Lower lobe of right lung (tissue), 2 donors: ENCODE measurements around the gene MAP3K13. TPM values are rescaled to one million over a fixed set of nuclear protein-coding genes. Genes with fewer than 3 reads are reported as not detected.
A peak's percentile ranks its signal among the peaks of the same experiment; 100 is the strongest.

ENCODE experiments used
- ATAC-seq, 2 donors: fragments of 200-7000 bp; cut with Tn5 transposase; one replicate each; pipeline ENCODE4 v1.9.1; 2020 to 2022; ENCODE audit warnings: mild to moderate bottlenecking in 2 of 2, moderate library complexity in 2 of 2
- DNase-seq: peaks from one replicate; pipeline ENCODE4 v3.0.0-alpha.2; 2020
- H3K27ac ChIP-seq: fragments of 200-600 bp; one replicate; pipeline ENCODE4 v1.8.0; 2022
- H3K27me3 ChIP-seq: fragments of 200-600 bp; one replicate; pipeline ENCODE4 v1.8.0; 2022; ENCODE audit warnings: low read depth
- H3K36me3 ChIP-seq: fragments of 200-600 bp; one replicate; pipeline ENCODE4 v1.8.0; 2022; ENCODE audit warnings: mild to moderate bottlenecking
- H3K4me1 ChIP-seq: fragments of 200-600 bp; one replicate; pipeline ENCODE4 v1.8.0; 2022
- H3K4me3 ChIP-seq: fragments of 200-600 bp; one replicate; pipeline ENCODE4 v1.8.0; 2022; ENCODE audit warnings: mild to moderate bottlenecking
- H3K9me3 ChIP-seq: fragments of 200-600 bp; one replicate; pipeline ENCODE4 v1.8.0; 2022
- CTCF ChIP-seq: fragments of 200-600 bp; IDR thresholded peaks from one replicate; pipeline ENCODE4 v1.8.0; 2022; ENCODE audit warnings: antibody characterized with exemption, mild to moderate bottlenecking
- intact Hi-C: fragments of 100-400 bp; cut with DNase I; formaldehyde crosslinking; loops from one replicate; pipeline ENCODE4 v1.11.0; 2022
- long read RNA-seq: library from polyadenylated mRNA; unstranded; transcript quantifications from one replicate; pipeline ENCODE4 v2.0.0, GENCODE V29; 2021
- total RNA-seq: library from RNA; stranded (reverse); fragmentation: NEBNext Ultra II Directional; extraction: Animal tissue kit (Norgen Biotek cat#: 25700); gene quantifications from one replicate; pipeline ENCODE4 v1.2.1, GENCODE V29; 2021
- donor health status: DM: no; HTN: yes; CAD: no; lungs with severe emphysema.

MAP3K13 gene
- 35.4 TPM for total RNA-seq
- long read RNA-seq, full-length matches to known transcripts: 35 of 46 reads
- long read RNA-seq, partial matches to known transcripts: 4 of 46 reads
- long read RNA-seq, other reads (novel, unspliced or antisense): 7 of 46 reads

GRCh38 chr3:185362850-185363661 lies at the start of gene MAP3K13:
Gene MAP3K13, plus strand, starts transcription at chr3:185363136. Its CDS starts 65,446 bp downstream, at chr3:185428582.
- DNase-seq (peak; percentile 87), ATAC-seq (peak; percentile 97 to 98)
- no peaks in the 10 kb centered on the region for H3K36me3 ChIP-seq
- no peaks in the 10 kb centered on the region for H3K9me3 ChIP-seq
- intact Hi-C loops: no loop called here
- H3K4me3 ChIP-seq: peak within 1 kb of the TSS; percentile 62
- H3K4me1 ChIP-seq: peaks cover 12% of the 10 kb centered on the region
- peak within 1 kb of the TSS; percentile 78 for H3K27ac ChIP-seq
- H3K27me3 ChIP-seq: no peaks in the 10 kb centered on the region
- TF ChIP-seq CTCF: no peak

GRCh38 chr3:185313693-185314246 lies 49.2 kb upstream of the MAP3K13 start:
- ATAC-seq (peak; percentile 17 to 38), DNase-seq (no peak)
- Histone ChIP-seq H3K4me3 (no peak overlapping the region), H3K27me3 (no peaks in the 10 kb centered on the region), H3K27ac (peak overlapping the region; percentile 39), H3K36me3 (no peaks in the 10 kb centered on the region), H3K4me1 (peaks cover 15% of the 10 kb centered on the region), H3K9me3 (peaks cover 3% of the 10 kb centered on the region)
- TF ChIP-seq CTCF: no peak
- intact Hi-C loops: no loop called here

- H3K36me3 ChIP-seq: no peaks in the 10 kb centered on the region
- intact Hi-C loops: no loop called here
- peaks cover 13% of the 10 kb centered on the region for H3K4me1 ChIP-seq
- no peak for DNase-seq
- no peak for TF ChIP-seq CTCF
- peak; percentile 78 to 85 for ATAC-seq
- H3K27ac ChIP-seq: peak overlapping the region; percentile 73
- no peaks in the 10 kb centered on the region for H3K27me3 ChIP-seq
- peak overlapping the region; percentile 14 for H3K4me3 ChIP-seq
- H3K9me3 ChIP-seq: no peaks in the 10 kb centered on the region
Observed at GRCh38 chr3:185316740-185317412, 46.1 kb upstream of the MAP3K13 start.

- intact Hi-C loops: no loop called here
- H3K4me3 ChIP-seq: peak overlapping the region; percentile 14
Observed at GRCh38 chr3:185317674-185318073, 45.3 kb upstream of the MAP3K13 start.

More at GRCh38 chr3:185317674-185318073, 45.3 kb upstream of the MAP3K13 start:
- H3K27ac ChIP-seq: peak overlapping the region; percentile 73
- H3K27me3 ChIP-seq: no peaks in the 10 kb centered on the region
- peaks cover 8% of the 10 kb centered on the region for H3K4me1 ChIP-seq
- no peaks in the 10 kb centered on the region for H3K36me3 ChIP-seq
- ATAC-seq: peak; percentile 46 to 87
- no peak for TF ChIP-seq CTCF
- no peaks in the 10 kb centered on the region for H3K9me3 ChIP-seq
- DNase-seq: no peak
